Right renal cortex interstitium (tissue), 3 donors: ENCODE measurements around the gene STOML3. TPM values are rescaled to one million over a fixed set of nuclear protein-coding genes. Genes with fewer than 3 reads are reported as not detected.

Source experiments
- DNase-seq, 3 donors: peaks; one replicate each; pipeline ENCODE4 v3.0.0-alpha.2; 2013; ENCODE audit warnings: low read depth in 3 of 3, low spot score in 2 of 3
- polyA plus RNA-seq, 3 donors: library from polyadenylated mRNA; unstranded; fragments of 120-200 nt; gene quantifications; one replicate each; pipeline ENCODE4 v1.2.1, GENCODE V29; 2013; ENCODE audit not compliant: insufficient read length in 3 of 3

Gene STOML3
- polyA plus RNA-seq, 3 donors = 0.08 TPM; not detected in 2

DNA sequence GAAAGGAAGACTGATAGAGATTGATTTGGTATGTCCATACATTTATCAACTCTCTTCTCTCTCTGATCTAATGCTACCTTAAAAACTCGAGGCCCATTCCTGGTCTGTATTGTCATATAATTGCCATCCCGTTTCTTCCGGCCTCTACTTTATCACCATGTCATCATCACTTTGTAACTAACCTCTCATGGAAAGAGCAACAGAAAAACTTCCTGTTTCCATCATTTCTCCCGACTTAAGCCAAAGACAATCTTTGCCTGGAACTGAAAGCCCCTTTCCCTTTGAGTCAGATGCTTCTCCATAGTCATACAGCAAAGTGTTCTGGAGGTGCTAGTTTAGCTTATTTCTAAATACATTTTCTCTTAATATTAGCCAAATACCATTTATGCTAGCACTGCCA is 2.8 kb upstream of the STOML3 start:
- DNase-seq = no peak

DNA sequence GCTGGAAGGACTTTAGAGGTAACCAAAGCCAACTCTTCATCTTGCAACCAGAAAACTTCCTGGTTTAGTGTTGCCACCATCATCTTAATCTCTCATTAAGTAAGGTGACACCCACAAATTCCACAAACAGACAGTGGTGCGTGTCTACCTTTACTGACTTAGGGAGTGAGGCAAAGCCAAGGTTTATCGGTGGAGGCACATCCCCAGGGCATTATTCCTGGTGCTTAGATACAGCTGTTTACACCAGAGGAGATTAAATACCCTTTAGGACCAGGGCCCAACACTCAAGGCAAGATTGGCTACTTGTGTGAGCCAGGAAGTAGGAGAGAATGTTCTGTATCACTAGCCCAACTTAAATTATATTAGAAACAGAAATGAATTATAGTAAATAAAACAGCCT is 9.5 kb downstream of the STOML3 start:
- DNase-seq = no peak

DNA sequence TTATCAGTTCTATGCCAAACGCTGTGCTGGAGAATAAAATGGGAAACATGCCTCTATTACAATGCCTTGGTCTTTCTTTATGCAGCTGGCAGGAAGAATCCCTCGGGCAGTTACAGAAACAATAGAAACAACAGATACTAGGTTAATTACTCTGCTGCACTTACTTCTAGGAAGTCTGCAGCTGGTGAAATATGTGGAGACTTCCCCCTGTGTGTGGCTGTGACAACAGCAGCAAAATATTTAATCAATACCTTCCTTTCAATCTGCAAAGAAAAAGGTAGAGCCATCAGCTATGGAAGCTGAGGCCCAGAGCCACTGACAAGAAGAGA is 9.9 kb downstream of the STOML3 start:
- no peak for DNase-seq

DNA sequence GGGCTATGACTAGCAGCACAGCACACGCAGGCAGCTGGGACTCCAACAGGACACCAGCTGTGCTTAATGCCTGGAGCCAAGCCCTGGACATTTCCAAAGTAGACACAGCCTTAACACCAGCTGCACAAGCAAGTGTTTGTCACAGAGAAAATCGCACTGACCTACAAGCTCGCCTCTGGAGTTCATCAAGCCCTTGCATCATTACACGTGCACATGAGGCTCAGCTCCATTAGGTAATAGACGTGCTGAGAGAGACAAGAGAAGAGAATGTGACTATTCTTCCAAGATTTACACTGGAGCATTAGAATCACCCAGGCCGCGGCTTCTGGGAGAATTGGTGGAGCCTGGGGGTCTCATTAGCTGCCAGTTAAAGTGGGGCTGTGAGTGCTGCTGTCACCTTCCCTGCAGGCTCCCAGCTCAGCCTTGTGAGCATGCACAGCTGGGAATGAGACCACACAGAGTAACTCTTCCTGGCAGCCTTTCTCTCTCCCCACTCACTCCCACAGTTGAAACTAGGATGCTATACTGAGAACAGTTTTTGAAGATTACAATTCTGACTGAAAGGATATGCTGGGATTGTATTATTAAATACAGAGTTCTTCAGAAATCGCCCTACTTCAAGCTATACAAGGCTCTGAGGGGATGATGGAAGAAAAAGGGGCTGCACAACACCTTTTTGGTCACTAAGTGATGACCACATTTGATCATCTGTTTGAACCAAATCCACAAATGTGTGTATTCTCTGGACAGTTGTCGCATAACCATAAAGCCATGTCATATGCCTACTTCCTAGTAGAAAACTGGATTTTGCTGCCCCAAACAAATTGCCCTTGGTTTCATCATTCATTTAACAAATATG is 10.5 kb downstream of the STOML3 start:
- DNase-seq = peak in 1 of 3 donors; percentile 12

DNA sequence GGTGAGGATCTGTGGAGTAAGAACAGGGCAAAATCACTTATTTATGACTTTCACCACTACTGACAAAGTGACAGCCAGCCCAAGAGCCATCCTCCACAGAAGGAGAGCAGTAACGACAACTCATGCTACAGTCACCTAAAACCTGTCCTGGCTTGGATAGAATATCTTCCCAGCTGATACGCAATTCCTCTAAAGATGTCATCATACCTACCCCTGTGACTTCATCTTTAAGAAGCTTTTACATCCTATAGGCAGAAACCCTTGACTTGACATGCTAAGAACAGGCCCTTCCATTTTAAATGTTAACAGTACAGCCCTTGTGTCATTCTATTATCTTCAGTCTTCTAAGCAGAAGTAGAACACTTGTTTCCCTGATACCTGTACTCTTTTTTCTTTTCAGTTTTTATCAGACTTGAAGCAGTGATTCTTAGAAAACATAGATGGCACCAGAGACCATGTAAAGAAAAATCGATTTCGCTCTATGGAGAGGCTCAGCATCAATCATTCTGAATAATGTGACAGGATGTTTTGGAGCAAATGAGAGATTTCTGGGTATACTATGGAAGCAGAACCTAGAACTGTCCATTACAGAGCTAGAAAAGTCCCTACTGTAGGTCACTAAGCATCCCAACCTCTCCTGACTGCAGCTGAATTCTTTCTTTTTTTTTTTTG is 20.1 kb downstream of the STOML3 start:
- DNase-seq = no peak

DNA sequence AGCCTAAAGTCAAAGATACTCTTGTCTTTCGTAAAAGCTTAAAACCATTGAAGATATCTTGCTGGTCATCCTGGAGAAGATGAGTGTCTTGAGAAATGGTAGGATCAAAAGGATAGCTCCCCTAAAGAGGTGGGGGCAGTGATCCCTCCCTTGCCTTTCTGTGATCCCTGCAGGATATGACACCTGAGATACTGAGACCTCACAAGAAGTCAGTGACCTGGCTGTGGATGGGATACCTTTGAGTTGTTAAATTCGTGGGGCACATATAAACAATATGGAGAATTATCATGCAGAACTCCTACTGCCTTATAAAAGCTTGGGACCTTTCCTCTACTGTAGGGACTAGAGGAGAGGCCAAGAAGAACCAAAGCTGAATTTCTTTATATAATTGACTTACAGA is 21.4 kb downstream of the STOML3 start:
- no peak for DNase-seq

GRCh38 chr13:38967446-38967845 is 23.2 kb downstream of the STOML3 start:
- DNase-seq = no peak

GRCh38 chr13:38965281-38965680 is 25.4 kb downstream of the STOML3 start:
- no peak for DNase-seq

DNA sequence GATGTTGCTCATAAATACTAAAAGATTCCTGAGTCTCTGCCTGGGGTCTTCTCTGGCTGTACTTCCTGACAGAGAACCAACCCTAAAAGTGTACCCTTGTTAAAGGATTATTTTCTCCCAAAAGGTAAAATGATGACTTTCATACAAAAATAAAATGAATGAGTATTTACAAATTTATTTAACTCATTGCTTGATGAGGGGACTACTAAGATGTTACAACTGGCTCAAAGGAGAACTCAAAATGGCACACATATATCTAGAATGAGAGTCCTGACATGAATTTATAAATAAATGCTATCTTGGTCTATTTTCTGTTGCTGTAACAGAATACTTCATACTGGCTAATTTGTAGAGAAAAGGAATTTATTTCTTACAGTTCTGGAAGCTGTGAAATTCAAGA is 30.5 kb downstream of the STOML3 start:
- no peak for DNase-seq

DNA sequence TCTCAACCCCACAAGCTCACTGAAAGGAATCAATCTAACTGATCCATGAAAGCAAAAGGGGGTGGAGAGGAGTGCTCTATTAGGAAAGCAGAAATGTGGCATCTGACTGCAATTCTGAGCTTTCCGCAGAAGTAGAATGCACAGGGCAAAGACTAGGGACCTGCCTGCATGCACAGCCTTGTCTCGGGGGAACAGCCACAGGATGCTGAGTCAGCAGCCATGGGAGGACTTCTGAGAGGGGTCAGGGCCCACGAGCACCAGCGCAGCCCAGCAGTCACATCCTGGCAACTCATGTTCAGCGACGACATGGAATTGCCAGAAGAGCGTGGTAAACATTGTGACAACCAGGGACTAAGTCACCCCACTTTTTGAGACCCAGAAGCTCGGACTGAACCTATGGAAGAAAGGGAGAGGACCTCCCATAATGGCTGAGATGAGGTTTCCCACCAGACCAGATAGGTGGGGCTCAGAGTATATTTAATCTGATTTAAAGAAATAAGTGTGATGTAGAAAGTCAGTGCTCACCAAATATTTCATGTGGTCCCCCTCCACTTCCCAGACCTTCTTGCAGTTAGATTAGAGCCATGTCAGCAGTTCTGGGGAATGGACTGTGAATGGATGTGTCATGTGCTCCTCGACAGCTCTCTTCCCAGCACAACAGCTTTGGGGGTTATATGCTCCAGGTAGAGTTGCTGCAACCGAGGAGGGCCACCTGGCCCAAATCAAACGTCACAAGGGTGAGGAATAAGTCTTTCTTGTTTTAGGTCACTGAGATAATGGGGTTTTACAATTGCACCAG is 32.6 kb downstream of the STOML3 start:
- DNase-seq = no peak

- no peak for DNase-seq
Observed at GRCh38 chr13:38954844-38955243, 35.8 kb downstream of the STOML3 start.

- DNase-seq = no peak
Observed at GRCh38 chr13:38954291-38954690, 36.3 kb downstream of the STOML3 start.

DNA sequence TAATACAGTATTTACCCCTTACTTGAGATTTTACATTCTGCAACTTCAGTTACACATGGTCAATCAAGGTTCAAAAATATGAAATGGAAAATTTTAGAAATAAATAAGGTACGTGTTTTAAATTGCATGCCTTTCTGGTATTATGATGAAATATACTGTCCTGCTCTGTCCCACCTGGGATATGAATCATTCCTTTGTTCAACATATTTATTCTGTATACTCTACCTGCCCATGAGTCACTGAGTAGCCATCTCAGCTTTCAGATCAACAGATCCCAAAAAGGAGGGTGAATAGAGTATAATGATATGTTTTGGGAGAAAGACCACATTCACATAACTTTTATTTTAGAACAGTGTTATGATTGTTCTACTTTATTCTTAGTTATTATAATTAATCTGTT is 37.8 kb downstream of the STOML3 start:
- no peak for DNase-seq

DNA sequence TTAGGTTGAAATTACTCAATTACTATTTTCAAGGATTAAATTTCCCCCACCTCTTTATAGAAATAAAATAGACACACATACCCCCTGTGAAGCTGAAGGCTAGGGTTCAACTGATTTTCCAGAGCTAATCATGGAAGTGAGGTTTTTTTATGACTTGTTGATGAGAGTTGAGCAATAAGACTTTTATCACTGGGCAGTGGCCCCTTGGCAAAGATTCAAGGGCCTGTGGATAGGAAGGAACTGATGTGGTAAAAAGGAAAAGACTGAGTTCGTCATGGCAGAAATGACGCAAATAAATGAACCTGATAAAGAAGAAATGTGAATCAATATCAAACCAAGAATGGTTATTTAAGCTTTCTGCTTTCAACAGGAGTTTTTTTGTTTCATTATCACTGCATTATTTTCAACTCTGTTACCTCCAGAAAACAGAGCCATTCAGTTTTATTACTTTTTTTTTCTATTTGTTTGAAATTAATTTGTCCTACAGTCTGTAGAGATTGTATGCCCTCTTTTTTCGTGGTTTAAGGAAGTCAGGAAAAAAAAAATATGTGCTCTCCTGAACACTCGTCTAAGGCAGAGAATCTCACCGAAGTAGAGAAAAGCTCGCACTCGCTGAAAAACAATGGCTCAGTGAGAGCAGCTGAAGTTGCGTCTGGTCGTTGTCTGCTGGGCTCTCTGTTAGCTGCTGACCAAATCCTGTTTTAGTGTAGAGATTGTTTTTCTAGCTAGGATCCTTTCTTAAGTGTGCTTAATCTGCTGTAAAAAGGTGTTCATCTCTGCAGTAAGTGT is 38.9 kb downstream of the STOML3 start:
- DNase-seq = no peak

DNA sequence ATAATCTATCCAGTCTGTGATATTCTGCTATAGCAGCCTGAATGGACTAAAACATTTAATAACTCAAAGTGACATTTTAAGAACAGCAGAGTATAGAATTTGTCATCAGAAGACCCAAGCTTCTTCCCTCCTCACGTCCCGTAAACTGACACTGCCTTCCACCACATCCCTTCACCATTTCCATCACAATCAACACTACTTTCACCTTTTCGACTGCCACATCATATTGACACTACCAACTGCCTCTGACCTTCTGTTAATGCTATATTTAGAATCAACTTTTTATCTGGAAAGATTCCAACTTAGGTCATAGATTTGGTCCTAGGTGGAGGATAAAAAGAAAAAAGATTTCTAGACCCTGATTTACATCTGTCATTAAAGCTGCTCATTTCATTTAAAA is 39.6 kb downstream of the STOML3 start:
- DNase-seq = no peak

DNA sequence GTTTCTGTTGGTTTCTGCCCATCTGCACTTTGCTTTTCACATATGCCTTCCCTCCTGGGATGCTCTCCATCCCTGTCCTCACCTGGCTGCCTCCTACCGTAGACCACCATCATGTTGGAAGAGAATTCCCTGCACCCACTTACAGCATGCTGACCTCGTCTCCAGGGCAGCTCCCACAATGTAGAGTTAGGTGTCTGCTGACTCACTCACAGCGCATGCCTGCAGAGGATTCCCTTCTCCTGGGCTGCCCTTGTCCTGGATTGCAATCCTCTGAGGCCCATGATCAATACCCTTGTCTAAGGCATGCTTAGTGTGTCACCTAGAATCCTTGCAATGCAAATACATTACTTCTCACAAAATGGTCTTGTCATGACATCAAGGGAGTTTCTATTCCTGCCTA is 43.6 kb downstream of the STOML3 start:
- DNase-seq = no peak

DNA sequence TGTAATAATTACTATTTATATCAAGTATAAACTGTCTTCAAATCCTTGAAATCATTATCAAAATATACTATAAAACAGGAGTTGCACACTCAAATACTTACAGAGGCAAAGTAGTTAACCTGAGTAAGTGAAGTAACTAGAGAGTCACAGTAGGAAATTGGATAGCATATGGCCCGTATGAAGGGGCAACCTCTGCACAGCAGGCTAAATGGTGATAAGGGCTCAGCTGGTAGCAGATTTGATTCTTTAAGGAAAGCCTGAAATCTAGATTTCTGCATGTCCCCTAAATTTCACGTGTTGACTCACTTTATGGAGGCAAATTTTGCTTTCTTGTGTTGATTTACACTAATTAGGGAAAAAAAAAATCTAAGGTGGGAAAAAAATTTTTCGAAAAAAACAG is 46.4 kb downstream of the STOML3 start:
- DNase-seq = no peak

DNA sequence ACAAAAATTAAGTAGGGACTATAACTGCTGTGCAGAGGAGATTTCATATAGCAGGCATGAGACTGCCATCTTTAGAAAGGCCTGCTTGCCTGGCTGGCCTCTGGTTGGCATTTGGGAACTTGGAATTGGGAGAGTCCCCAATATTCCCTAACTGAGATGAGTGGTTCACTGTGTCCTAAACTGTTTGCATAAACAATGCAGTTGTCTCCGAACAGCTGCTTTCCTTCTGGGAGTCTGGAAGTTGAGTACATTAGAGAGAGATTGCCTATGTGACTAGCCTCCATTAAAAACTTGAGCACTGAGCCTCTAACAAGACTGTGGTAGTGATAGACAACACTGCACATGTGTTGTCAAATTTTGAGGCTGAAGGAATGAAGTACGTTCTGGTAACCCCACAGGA is 47.4 kb downstream of the STOML3 start:
- DNase-seq = no peak

GRCh38 chr13:38941353-38941945 is 49.2 kb downstream of the STOML3 start:
- no peak for DNase-seq

- no peak for DNase-seq
Observed at GRCh38 chr13:38933786-38934185, 56.8 kb downstream of the STOML3 start.
